ENCODE results near the gene CDC14B.
"Not testable (repeated sequence)": the region's sequence is repeated elsewhere in the genome, so short reads cannot be mapped to it uniquely, and the experiment has no call there.

DNA sequence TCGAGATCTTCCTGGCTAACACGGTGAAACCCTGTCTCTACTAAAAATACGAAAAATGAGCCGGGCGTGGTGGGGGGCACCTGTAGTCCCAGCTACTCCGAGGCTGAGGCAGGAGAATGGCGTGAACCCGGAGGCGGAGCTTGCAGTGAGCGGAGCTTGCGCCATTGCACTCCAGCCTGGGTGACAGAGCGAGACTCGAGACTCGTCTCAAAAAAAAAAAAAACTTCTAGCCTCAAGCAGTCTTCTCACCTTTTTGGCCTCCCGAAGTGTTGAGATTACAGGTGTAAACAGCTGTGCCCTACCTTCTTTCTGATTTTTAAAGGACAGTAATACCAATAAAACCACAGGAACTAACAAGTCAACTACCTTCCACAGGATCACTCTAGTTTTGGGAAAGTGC lies 76.5 kb downstream of the CDC14B start:
- TF ChIP-seq, protein P1, sequence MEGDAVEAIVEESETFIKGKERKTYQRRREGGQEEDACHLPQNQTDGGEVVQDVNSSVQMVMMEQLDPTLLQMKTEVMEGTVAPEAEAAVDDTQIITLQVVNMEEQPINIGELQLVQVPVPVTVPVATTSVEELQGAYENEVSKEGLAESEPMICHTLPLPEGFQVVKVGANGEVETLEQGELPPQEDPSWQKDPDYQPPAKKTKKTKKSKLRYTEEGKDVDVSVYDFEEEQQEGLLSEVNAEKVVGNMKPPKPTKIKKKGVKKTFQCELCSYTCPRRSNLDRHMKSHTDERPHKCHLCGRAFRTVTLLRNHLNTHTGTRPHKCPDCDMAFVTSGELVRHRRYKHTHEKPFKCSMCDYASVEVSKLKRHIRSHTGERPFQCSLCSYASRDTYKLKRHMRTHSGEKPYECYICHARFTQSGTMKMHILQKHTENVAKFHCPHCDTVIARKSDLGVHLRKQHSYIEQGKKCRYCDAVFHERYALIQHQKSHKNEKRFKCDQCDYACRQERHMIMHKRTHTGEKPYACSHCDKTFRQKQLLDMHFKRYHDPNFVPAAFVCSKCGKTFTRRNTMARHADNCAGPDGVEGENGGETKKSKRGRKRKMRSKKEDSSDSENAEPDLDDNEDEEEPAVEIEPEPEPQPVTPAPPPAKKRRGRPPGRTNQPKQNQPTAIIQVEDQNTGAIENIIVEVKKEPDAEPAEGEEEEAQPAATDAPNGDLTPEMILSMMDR (IDR thresholded peaks at IDR 0.05), result not testable (repeated sequence)
- TF ChIP-seq POLR2A (IDR thresholded peaks at IDR 0.05), result not testable (repeated sequence)
